Measurements from ENCODE around the gene BCAS3.

- TF ChIP-seq, protein P1, sequence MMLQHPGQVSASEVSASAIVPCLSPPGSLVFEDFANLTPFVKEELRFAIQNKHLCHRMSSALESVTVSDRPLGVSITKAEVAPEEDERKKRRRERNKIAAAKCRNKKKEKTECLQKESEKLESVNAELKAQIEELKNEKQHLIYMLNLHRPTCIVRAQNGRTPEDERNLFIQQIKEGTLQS (IDR thresholded peaks at IDR 0.05) = no peak
- TF ChIP-seq, protein P2, sequence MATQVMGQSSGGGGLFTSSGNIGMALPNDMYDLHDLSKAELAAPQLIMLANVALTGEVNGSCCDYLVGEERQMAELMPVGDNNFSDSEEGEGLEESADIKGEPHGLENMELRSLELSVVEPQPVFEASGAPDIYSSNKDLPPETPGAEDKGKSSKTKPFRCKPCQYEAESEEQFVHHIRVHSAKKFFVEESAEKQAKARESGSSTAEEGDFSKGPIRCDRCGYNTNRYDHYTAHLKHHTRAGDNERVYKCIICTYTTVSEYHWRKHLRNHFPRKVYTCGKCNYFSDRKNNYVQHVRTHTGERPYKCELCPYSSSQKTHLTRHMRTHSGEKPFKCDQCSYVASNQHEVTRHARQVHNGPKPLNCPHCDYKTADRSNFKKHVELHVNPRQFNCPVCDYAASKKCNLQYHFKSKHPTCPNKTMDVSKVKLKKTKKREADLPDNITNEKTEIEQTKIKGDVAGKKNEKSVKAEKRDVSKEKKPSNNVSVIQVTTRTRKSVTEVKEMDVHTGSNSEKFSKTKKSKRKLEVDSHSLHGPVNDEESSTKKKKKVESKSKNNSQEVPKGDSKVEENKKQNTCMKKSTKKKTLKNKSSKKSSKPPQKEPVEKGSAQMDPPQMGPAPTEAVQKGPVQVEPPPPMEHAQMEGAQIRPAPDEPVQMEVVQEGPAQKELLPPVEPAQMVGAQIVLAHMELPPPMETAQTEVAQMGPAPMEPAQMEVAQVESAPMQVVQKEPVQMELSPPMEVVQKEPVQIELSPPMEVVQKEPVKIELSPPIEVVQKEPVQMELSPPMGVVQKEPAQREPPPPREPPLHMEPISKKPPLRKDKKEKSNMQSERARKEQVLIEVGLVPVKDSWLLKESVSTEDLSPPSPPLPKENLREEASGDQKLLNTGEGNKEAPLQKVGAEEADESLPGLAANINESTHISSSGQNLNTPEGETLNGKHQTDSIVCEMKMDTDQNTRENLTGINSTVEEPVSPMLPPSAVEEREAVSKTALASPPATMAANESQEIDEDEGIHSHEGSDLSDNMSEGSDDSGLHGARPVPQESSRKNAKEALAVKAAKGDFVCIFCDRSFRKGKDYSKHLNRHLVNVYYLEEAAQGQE (IDR thresholded peaks at IDR 0.05) = no peak
- TF ChIP-seq CTCF (IDR thresholded peaks at IDR 0.05; ENCODE audit: low read depth, low read length, missing input control) (no peak), FOXA1 (IDR thresholded peaks at IDR 0.05) (no peak), SP1 (IDR thresholded peaks at IDR 0.05) (no peak), YY1 (IDR thresholded peaks at IDR 0.05) (no peak), JUND (IDR thresholded peaks at IDR 0.05) (no peak), GABPA (IDR thresholded peaks at IDR 0.05 in 1 of 2, conservative IDR thresholded peaks at IDR 0.05 in 1 of 2) (no peak), RAD21 (IDR thresholded peaks at IDR 0.05) (no peak), TAF1 (conservative IDR thresholded peaks at IDR 0.05) (no peak), EGR1 (IDR thresholded peaks at IDR 0.05; ENCODE audit: low read depth in 2 of 2) (no peak), ZBTB33 (IDR thresholded peaks at IDR 0.05) (no peak)
- TF ChIP-seq, protein P3, sequence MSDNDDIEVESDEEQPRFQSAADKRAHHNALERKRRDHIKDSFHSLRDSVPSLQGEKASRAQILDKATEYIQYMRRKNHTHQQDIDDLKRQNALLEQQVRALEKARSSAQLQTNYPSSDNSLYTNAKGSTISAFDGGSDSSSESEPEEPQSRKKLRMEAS (IDR thresholded peaks at IDR 0.05) = no peak
Measured at GRCh38 chr17:61070649-61071048, 393.0 kb downstream of the BCAS3 start.
